Esophagus muscularis mucosa (tissue), 4 donors: ENCODE results near the gene CALD1.

Experiments
- CTCF ChIP-seq, 3 experiments: fragments of 200-600 bp in 2 of 3; fragments of 450-650 bp in 1 of 3; sonication (generic) in 2 of 3; IDR thresholded peaks; one replicate each; pipeline ENCODE4 v1.5.1; 2017 to 2019; ENCODE audit warnings: antibody characterized with exemption in 3 of 3, mild to moderate bottlenecking in 2 of 3, moderate library complexity in 1 of 3
- EP300 ChIP-seq: sonication (generic); formaldehyde crosslinking; IDR thresholded peaks from one replicate; pipeline ENCODE4 v1.6.1; 2017; ENCODE audit warnings: antibody characterized with exemption
- POLR2A ChIP-seq: fragments of 450-650 bp; IDR thresholded peaks from one replicate; pipeline ENCODE4 v1.6.1; 2017; ENCODE audit warnings: antibody characterized with exemption, moderate library complexity, mild to moderate bottlenecking, low read depth
- POLR2AphosphoS5 ChIP-seq, 2 donors: sonication (generic); formaldehyde crosslinking; IDR thresholded peaks; one replicate each; pipeline ENCODE4 v1.6.1; 2017; ENCODE audit warnings: antibody characterized with exemption in 2 of 2

GRCh38 chr7:134988161-134988560 lies 208.7 kb downstream of the CALD1 start:
- TF ChIP-seq POLR2AphosphoS5 (IDR thresholded peaks at IDR 0.05) (no peak), CTCF (IDR thresholded peaks at IDR 0.05) (no peak), POLR2A (no peak), EP300 (no peak)
